Measurements from ENCODE around the gene EZH1. TPM values are rescaled to one million over a fixed set of nuclear protein-coding genes. Genes with fewer than 3 reads are reported as not detected.

The EZH1 gene
- polyA plus RNA-seq, 1 experiment = 26.3 TPM

GRCh38 chr17:42723636-42724035 is 21.2 kb downstream of the EZH1 start:
- ChIA-PET POLR2A (no interaction called here), CTCF (no interaction called here)
- TF ChIP-seq CTCF (IDR thresholded peaks at IDR 0.05; ENCODE audit: low read depth, low read length) = no peak
- Histone ChIP-seq H3K9me3 (ENCODE audit: control insufficient read depth, insufficient read depth, low read length) (no peaks in the 10 kb centered on the region), H3K4me3 (ENCODE audit: low read depth, low read length) (no peak overlapping the region), H3K27me3 (ENCODE audit: control insufficient read depth, insufficient read depth, low read length) (no peaks in the 10 kb centered on the region), H3K27ac (ENCODE audit: low read depth, low read length) (no peak overlapping the region)
- no peak for DNase-seq (ENCODE audit: low read depth, low spot score)

GRCh38 chr17:42720996-42721583 is 23.8 kb downstream of the EZH1 start:
- CTCF ChIA-PET = interaction anchor here (2.1 kb wide), 1 partner anchor 12 kb away, joined by 5 read pairs; no protein-coding TSS in a partner anchor
- POLR2A ChIA-PET = interaction anchor here (0.7 kb wide), 1 partner anchor 30 kb away, joined by 4 read pairs; no protein-coding TSS in a partner anchor

GRCh38 chr17:42709561-42709960 is 35.3 kb downstream of the EZH1 start:
- CTCF ChIA-PET = interaction anchor here (1.0 to 1.3 kb wide), 3 partner anchors 10 to 131 kb away, joined by 3 to 5 read pairs (median 4); no protein-coding TSS in a partner anchor
- H3K27me3 ChIP-seq (ENCODE audit: control insufficient read depth, insufficient read depth, low read length) = no peaks in the 10 kb centered on the region
- POLR2A ChIA-PET = no interaction called here
- no peaks in the 10 kb centered on the region for H3K9me3 ChIP-seq (ENCODE audit: control insufficient read depth, insufficient read depth, low read length)
- H3K4me3 ChIP-seq (ENCODE audit: low read depth, low read length) = no peak overlapping the region
- DNase-seq (ENCODE audit: low read depth, low spot score) = no peak
- H3K27ac ChIP-seq (ENCODE audit: low read depth, low read length) = no peak overlapping the region
- no peak for TF ChIP-seq CTCF (IDR thresholded peaks at IDR 0.05; ENCODE audit: low read depth, low read length)

More at GRCh38 chr17:42720996-42721583, 23.8 kb downstream of the EZH1 start:
- Histone ChIP-seq H3K4me3 (ENCODE audit: low read depth, low read length) (no peak overlapping the region), H3K27ac (ENCODE audit: low read depth, low read length) (no peak overlapping the region), H3K9me3 (ENCODE audit: control insufficient read depth, insufficient read depth, low read length) (no peaks in the 10 kb centered on the region), H3K27me3 (ENCODE audit: control insufficient read depth, insufficient read depth, low read length) (no peaks in the 10 kb centered on the region)
- DNase-seq (ENCODE audit: low read depth, low spot score) = peak; percentile 46
- TF ChIP-seq CTCF (IDR thresholded peaks at IDR 0.05; ENCODE audit: low read depth, low read length) = peak; percentile 67

GRCh38 chr17:42708588-42708987 is 36.3 kb downstream of the EZH1 start:
- ChIA-PET POLR2A (no interaction called here), CTCF (interaction anchor here (1.1 to 1.3 kb wide), 2 partner anchors 11 to 130 kb away, joined by 4 to 5 read pairs; no protein-coding TSS in a partner anchor)
- no peak for DNase-seq (ENCODE audit: low read depth, low spot score)
- H3K4me3 ChIP-seq (ENCODE audit: low read depth, low read length) = no peak overlapping the region
- H3K9me3 ChIP-seq (ENCODE audit: control insufficient read depth, insufficient read depth, low read length) = no peaks in the 10 kb centered on the region
- no peak for TF ChIP-seq CTCF (IDR thresholded peaks at IDR 0.05; ENCODE audit: low read depth, low read length)
- H3K27ac ChIP-seq (ENCODE audit: low read depth, low read length) = no peak overlapping the region
- no peaks in the 10 kb centered on the region for H3K27me3 ChIP-seq (ENCODE audit: control insufficient read depth, insufficient read depth, low read length)

GRCh38 chr17:42706732-42707131 is 38.1 kb downstream of the EZH1 start:
- DNase-seq (ENCODE audit: low read depth, low spot score) = no peak
- no peak for TF ChIP-seq CTCF (IDR thresholded peaks at IDR 0.05; ENCODE audit: low read depth, low read length)
- POLR2A ChIA-PET = interaction anchor here (0.7 kb wide), 1 partner anchor 228 kb away, joined by 6 read pairs; no protein-coding TSS in a partner anchor
- H3K27ac ChIP-seq (ENCODE audit: low read depth, low read length) = no peak overlapping the region
- H3K9me3 ChIP-seq (ENCODE audit: control insufficient read depth, insufficient read depth, low read length) = no peaks in the 10 kb centered on the region
- no peak overlapping the region for H3K4me3 ChIP-seq (ENCODE audit: low read depth, low read length)
- H3K27me3 ChIP-seq (ENCODE audit: control insufficient read depth, insufficient read depth, low read length) = no peaks in the 10 kb centered on the region
- CTCF ChIA-PET = interaction anchor here (0.6 kb wide), 1 partner anchor 27 kb away, joined by 5 read pairs; no protein-coding TSS in a partner anchor

All from AG04450 (cell line).